GM12878 (cell line): ENCODE data around the gene SLC22A4. TPM values are rescaled to one million over a fixed set of nuclear protein-coding genes. Genes with fewer than 3 reads are reported as not detected.

Experiments
- BCL11A ChIP-seq: IDR thresholded peaks from 2 replicates; pipeline ENCODE4 v1.6.1; 2011; ENCODE audit warnings: low read depth, low read length
- BHLHE40 ChIP-seq, 2 experiments: fragments of 450-650 bp in 1 of 2; IDR thresholded peaks; 2 replicates each; pipeline ENCODE4 v1.6.1; 2011 to 2017; ENCODE audit warnings: low read depth in 2 of 2, borderline replicate concordance in 1 of 2, improper control_type of control experiment in 1 of 2, low read length in 1 of 2, mild to moderate bottlenecking in 1 of 2
- CREM ChIP-seq: IDR thresholded peaks from 2 replicates; pipeline ENCODE4 v1.6.1; 2014; ENCODE audit warnings: antibody characterized with exemption, low read depth
- KAT2A ChIP-seq: conservative IDR thresholded peaks from 2 replicates; pipeline ENCODE4 v1.6.1; 2011; ENCODE audit warnings: low read depth, low read length; ENCODE audit not compliant: control insufficient read depth
- RB1 ChIP-seq: fragments of 450-650 bp; formaldehyde crosslinking; IDR thresholded peaks from 2 replicates; pipeline ENCODE4 v1.6.1; 2017; ENCODE audit warnings: mild to moderate bottlenecking, borderline replicate concordance
- STAT1 ChIP-seq: fragments of 450-650 bp; conservative IDR thresholded peaks from 2 replicates; pipeline ENCODE4 v1.6.1; 2014; ENCODE audit warnings: antibody characterized with exemption, mild to moderate bottlenecking
- polyA plus RNA-seq, 11 experiments: library from polyadenylated mRNA; depleted of rRNA in 4 of 11; unstranded in 6 of 11; stranded (reverse) in 5 of 11; fragments of >200 nt; fragmentation: Nextera tagmentation in 4 of 11; fragmentation: Illumina TruSeq in 1 of 11; extraction: Ambion mirVana in 4 of 11; extraction: Trizol in 1 of 11; gene quantifications; 1 replicate in 1 of 11; 2 replicates in 10 of 11; pipeline versions ENCODE4 v1.2.1 to v1.2.3, GENCODE V29; 2011 to 2016; ENCODE audit warnings: inconsistent platforms in 2 of 11, missing spikeins in 2 of 11, low read depth in 1 of 11
- total RNA-seq, 4 experiments: library from RNA; depleted of rRNA in 3 of 4; stranded (reverse); fragments of >200 nt in 3 of 4; fragmentation: Illumina TruSeq in 1 of 4; extraction: Trizol in 1 of 4; gene quantifications; 2 replicates each; pipeline versions ENCODE4 v1.2.1 to v1.2.3, GENCODE V29; 2013 to 2021
- TF ChIP-seq, protein P1 (sequence below): fragments of 450-650 bp; IDR thresholded peaks from 2 replicates; pipeline ENCODE4 v1.6.1; 2017; ENCODE audit warnings: antibody characterized with exemption, mild to moderate bottlenecking, moderate library complexity
- TF ChIP-seq, protein P2 (sequence below): fragments of 450-650 bp; IDR thresholded peaks from 2 replicates; pipeline ENCODE4 v1.6.1; 2018; ENCODE audit warnings: mild to moderate bottlenecking, low read depth, moderate library complexity; ENCODE audit not compliant: partially characterized antibody
- TF ChIP-seq, protein P3 (sequence below): fragments of 150-350 bp; IDR thresholded peaks from 2 replicates; pipeline ENCODE4 v1.6.1; 2016; ENCODE audit warnings: low read depth, low read length
- TF ChIP-seq, protein P4 (sequence below): IDR thresholded peaks from 2 replicates; pipeline ENCODE4 v1.6.1; 2012; ENCODE audit warnings: low read length, inconsistent platforms
- TF ChIP-seq, protein P5 (sequence below): IDR thresholded peaks from 2 replicates; pipeline ENCODE4 v1.6.1; 2012; ENCODE audit warnings: low read depth, low read length, improper control_type of control experiment
- TF ChIP-seq, protein P6 (sequence below): fragments of 450-650 bp; formaldehyde crosslinking; IDR thresholded peaks from 2 replicates; pipeline ENCODE4 v1.5.0; 2022; ENCODE audit warnings: mild to moderate bottlenecking, missing genetic modification characterization

SLC22A4 gene
- total and polyA plus RNA-seq, 10 of the 15 experiments (the other 5 are each of a cell fraction or from before 2014, with no cell fraction given): 0.04 to 0.61 (median 0.10) TPM; not detected in 2

DNA sequence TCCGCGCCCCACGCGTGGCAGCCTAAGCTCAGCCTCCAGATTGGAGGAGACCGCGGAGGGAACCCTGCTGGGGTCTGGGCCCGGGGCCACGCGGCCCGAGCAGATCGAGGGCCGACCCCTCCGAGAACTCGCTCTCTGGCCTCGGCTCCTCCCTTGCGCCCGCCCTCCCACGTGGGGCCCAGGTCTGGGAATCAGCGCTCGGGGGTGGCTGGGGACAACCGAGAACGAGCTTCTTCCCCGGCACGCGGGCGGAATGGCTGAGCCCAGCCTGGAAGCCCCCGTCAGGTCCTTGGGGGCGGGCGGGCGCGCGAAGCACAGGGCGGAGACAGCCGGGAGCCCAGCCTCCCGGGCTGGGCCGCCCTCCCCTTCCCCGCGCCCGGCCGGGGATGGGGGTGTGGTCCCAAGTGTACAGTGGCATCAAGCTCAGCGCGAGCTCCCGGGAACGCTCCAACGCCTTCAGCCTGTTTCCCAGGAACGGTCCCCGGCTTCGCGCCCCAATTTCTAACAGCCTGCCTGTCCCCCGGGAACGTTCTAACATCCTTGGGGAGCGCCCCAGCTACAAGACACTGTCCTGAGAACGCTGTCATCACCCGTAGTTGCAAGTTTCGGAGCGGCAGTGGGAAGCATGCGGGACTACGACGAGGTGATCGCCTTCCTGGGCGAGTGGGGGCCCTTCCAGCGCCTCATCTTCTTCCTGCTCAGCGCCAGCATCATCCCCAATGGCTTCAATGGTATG is at the start of gene SLC22A4 (continued):
- no peak for TF ChIP-seq RB1
- no peak for TF ChIP-seq BCL11A
- peak; percentile 82 to 92 for TF ChIP-seq BHLHE40 (IDR thresholded peaks at IDR 0.05; ENCODE audit: borderline replicate concordance in 1 of 2, low read depth in 2 of 2, low read length in 1 of 2)
- TF ChIP-seq, protein P1, sequence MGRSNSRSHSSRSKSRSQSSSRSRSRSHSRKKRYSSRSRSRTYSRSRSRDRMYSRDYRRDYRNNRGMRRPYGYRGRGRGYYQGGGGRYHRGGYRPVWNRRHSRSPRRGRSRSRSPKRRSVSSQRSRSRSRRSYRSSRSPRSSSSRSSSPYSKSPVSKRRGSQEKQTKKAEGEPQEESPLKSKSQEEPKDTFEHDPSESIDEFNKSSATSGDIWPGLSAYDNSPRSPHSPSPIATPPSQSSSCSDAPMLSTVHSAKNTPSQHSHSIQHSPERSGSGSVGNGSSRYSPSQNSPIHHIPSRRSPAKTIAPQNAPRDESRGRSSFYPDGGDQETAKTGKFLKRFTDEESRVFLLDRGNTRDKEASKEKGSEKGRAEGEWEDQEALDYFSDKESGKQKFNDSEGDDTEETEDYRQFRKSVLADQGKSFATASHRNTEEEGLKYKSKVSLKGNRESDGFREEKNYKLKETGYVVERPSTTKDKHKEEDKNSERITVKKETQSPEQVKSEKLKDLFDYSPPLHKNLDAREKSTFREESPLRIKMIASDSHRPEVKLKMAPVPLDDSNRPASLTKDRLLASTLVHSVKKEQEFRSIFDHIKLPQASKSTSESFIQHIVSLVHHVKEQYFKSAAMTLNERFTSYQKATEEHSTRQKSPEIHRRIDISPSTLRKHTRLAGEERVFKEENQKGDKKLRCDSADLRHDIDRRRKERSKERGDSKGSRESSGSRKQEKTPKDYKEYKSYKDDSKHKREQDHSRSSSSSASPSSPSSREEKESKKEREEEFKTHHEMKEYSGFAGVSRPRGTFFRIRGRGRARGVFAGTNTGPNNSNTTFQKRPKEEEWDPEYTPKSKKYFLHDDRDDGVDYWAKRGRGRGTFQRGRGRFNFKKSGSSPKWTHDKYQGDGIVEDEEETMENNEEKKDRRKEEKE: 0 out of 2 replicates have a peak, but pooled peaks have one; percentile 53
- TF ChIP-seq STAT1: no peak
- TF ChIP-seq, protein P2, sequence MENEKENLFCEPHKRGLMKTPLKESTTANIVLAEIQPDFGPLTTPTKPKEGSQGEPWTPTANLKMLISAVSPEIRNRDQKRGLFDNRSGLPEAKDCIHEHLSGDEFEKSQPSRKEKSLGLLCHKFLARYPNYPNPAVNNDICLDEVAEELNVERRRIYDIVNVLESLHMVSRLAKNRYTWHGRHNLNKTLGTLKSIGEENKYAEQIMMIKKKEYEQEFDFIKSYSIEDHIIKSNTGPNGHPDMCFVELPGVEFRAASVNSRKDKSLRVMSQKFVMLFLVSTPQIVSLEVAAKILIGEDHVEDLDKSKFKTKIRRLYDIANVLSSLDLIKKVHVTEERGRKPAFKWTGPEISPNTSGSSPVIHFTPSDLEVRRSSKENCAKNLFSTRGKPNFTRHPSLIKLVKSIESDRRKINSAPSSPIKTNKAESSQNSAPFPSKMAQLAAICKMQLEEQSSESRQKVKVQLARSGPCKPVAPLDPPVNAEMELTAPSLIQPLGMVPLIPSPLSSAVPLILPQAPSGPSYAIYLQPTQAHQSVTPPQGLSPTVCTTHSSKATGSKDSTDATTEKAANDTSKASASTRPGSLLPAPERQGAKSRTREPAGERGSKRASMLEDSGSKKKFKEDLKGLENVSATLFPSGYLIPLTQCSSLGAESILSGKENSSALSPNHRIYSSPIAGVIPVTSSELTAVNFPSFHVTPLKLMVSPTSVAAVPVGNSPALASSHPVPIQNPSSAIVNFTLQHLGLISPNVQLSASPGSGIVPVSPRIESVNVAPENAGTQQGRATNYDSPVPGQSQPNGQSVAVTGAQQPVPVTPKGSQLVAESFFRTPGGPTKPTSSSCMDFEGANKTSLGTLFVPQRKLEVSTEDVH: no peak
- TF ChIP-seq KAT2A: no peak
- TF ChIP-seq, protein P3, sequence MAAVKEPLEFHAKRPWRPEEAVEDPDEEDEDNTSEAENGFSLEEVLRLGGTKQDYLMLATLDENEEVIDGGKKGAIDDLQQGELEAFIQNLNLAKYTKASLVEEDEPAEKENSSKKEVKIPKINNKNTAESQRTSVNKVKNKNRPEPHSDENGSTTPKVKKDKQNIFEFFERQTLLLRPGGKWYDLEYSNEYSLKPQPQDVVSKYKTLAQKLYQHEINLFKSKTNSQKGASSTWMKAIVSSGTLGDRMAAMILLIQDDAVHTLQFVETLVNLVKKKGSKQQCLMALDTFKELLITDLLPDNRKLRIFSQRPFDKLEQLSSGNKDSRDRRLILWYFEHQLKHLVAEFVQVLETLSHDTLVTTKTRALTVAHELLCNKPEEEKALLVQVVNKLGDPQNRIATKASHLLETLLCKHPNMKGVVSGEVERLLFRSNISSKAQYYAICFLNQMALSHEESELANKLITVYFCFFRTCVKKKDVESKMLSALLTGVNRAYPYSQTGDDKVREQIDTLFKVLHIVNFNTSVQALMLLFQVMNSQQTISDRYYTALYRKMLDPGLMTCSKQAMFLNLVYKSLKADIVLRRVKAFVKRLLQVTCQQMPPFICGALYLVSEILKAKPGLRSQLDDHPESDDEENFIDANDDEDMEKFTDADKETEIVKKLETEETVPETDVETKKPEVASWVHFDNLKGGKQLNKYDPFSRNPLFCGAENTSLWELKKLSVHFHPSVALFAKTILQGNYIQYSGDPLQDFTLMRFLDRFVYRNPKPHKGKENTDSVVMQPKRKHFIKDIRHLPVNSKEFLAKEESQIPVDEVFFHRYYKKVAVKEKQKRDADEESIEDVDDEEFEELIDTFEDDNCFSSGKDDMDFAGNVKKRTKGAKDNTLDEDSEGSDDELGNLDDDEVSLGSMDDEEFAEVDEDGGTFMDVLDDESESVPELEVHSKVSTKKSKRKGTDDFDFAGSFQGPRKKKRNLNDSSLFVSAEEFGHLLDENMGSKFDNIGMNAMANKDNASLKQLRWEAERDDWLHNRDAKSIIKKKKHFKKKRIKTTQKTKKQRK: no peak
- TF ChIP-seq, protein P4, sequence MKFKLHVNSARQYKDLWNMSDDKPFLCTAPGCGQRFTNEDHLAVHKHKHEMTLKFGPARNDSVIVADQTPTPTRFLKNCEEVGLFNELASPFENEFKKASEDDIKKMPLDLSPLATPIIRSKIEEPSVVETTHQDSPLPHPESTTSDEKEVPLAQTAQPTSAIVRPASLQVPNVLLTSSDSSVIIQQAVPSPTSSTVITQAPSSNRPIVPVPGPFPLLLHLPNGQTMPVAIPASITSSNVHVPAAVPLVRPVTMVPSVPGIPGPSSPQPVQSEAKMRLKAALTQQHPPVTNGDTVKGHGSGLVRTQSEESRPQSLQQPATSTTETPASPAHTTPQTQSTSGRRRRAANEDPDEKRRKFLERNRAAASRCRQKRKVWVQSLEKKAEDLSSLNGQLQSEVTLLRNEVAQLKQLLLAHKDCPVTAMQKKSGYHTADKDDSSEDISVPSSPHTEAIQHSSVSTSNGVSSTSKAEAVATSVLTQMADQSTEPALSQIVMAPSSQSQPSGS: no peak
- no peak for TF ChIP-seq CREM
- TF ChIP-seq, protein P5, sequence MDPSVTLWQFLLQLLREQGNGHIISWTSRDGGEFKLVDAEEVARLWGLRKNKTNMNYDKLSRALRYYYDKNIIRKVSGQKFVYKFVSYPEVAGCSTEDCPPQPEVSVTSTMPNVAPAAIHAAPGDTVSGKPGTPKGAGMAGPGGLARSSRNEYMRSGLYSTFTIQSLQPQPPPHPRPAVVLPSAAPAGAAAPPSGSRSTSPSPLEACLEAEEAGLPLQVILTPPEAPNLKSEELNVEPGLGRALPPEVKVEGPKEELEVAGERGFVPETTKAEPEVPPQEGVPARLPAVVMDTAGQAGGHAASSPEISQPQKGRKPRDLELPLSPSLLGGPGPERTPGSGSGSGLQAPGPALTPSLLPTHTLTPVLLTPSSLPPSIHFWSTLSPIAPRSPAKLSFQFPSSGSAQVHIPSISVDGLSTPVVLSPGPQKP: no peak
- TF ChIP-seq, protein P6, sequence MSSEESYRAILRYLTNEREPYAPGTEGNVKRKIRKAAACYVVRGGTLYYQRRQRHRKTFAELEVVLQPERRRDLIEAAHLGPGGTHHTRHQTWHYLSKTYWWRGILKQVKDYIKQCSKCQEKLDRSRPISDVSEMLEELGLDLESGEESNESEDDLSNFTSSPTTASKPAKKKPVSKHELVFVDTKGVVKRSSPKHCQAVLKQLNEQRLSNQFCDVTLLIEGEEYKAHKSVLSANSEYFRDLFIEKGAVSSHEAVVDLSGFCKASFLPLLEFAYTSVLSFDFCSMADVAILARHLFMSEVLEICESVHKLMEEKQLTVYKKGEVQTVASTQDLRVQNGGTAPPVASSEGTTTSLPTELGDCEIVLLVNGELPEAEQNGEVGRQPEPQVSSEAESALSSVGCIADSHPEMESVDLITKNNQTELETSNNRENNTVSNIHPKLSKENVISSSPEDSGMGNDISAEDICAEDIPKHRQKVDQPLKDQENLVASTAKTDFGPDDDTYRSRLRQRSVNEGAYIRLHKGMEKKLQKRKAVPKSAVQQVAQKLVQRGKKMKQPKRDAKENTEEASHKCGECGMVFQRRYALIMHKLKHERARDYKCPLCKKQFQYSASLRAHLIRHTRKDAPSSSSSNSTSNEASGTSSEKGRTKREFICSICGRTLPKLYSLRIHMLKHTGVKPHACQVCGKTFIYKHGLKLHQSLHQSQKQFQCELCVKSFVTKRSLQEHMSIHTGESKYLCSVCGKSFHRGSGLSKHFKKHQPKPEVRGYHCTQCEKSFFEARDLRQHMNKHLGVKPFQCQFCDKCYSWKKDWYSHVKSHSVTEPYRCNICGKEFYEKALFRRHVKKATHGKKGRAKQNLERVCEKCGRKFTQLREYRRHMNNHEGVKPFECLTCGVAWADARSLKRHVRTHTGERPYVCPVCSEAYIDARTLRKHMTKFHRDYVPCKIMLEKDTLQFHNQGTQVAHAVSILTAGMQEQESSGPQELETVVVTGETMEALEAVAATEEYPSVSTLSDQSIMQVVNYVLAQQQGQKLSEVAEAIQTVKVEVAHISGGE: no peak
